Measurements from ENCODE around the gene FAM3B. TPM values are rescaled to one million over a fixed set of nuclear protein-coding genes. Genes with fewer than 3 reads are reported as not detected.

Gene FAM3B
- total RNA-seq, 1 experiment from 2014 or later, result not detected

DNA sequence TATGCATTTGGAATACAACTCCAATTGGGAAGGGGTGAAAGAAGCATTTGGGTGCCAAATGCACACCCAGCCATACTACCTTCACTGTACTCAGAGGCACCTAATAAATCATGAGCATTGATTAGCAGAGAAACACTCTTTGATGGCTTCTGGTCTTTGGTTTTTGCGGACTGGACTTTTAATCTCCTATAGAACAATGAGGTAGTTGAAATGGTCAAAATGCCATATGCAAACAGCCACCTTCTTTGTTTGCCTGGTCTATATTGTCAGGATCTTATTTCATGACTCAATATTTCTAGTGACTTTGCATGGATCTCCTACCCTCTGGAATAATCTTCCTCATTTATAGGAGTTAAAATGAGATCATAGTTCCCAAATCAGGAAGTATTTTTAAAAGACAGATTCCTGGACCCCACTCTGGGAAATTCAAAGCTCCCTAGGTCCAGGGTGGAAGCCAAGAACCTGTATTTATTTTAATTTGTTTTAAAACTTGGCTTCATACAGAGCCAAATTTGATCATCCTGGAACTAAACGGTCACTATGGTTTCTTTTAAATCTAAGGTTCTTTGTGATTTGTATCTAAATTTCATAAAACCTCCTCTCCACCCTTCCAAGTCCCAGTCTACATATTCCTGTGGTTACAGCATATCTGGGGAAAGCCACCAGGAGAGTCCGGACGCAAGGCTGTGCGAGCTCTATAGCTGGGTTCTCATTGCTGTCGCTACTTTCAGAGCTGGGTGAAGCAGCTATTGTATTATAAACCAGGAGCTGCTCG is 8.7 kb downstream of the FAM3B start:
- POLR2A ChIA-PET, result no interaction called here
- peaks cover 19% of the 10 kb centered on the region for H3K27me3 Mint-ChIP-seq (ENCODE audit: insufficient read depth, unreplicated experiment)
- CTCF ChIA-PET, result no interaction called here
- no peaks in the 10 kb centered on the region for H3K4me1 Mint-ChIP-seq (ENCODE audit: insufficient read depth, unreplicated experiment)
- no peaks in the 10 kb centered on the region for H3K9me3 Mint-ChIP-seq (ENCODE audit: unreplicated experiment)
- no peak overlapping the region for H3K27ac Mint-ChIP-seq (ENCODE audit: low read depth, unreplicated experiment)
- DNase-seq (ENCODE audit: unreplicated experiment), result no peak
- BruUV-seq (replicated peaks), result no TSS peak
- intact Hi-C loops (cut with micrococcal nuclease), result no loop called here
- H3K36me3 Mint-ChIP-seq (ENCODE audit: insufficient read depth, unreplicated experiment), result no peaks in the 10 kb centered on the region
- TF ChIP-seq, protein P1, sequence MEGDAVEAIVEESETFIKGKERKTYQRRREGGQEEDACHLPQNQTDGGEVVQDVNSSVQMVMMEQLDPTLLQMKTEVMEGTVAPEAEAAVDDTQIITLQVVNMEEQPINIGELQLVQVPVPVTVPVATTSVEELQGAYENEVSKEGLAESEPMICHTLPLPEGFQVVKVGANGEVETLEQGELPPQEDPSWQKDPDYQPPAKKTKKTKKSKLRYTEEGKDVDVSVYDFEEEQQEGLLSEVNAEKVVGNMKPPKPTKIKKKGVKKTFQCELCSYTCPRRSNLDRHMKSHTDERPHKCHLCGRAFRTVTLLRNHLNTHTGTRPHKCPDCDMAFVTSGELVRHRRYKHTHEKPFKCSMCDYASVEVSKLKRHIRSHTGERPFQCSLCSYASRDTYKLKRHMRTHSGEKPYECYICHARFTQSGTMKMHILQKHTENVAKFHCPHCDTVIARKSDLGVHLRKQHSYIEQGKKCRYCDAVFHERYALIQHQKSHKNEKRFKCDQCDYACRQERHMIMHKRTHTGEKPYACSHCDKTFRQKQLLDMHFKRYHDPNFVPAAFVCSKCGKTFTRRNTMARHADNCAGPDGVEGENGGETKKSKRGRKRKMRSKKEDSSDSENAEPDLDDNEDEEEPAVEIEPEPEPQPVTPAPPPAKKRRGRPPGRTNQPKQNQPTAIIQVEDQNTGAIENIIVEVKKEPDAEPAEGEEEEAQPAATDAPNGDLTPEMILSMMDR (IDR thresholded peaks at IDR 0.05; ENCODE audit: unreplicated experiment), result no peak
- no peak overlapping the region for H3K4me3 Mint-ChIP-seq (ENCODE audit: unreplicated experiment)

DNA sequence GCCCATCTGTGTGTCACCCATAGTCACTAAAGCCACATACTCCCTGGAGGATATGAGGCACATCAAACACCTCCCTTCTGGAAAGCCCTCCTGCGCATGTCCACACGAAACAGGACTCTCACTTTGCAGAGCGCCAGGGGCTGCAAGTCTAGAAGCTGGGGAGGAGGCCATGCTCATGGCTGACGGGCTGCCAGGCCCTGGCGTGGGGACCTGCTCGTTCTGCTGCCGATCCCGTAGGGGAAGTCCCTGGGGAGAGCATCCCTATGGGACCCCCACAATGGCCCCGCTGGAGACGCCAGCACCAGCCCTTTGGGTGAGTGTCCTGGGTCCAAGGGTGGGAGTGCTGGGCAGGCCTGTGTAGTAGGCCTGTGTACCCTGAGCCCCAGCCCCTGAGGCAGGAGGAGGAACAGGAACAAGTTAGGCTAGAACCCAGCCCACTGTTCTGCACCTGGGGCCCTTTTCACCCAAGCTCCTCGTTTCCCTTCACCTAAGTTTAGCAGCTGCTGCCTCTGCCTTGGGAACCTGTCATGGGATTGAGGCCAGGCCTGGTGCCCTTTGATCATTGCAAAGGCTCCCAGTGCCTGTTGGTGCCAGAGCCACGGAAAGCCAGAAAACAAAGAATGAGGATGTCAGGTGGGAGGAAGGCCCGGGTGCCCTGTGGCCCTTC is 9.9 kb downstream of the FAM3B start:
- no peaks in the 10 kb centered on the region for H3K36me3 Mint-ChIP-seq (ENCODE audit: insufficient read depth, unreplicated experiment)
- BruUV-seq (replicated peaks), result no TSS peak
- intact Hi-C loops (cut with micrococcal nuclease), result no loop called here
- H3K27me3 Mint-ChIP-seq (ENCODE audit: insufficient read depth, unreplicated experiment), result peaks cover 22% of the 10 kb centered on the region
- ChIA-PET CTCF (no interaction called here), POLR2A (interaction anchor here (0.6 to 0.7 kb wide), 3 partner anchors 61 to 1018 kb away, joined by 3 to 5 read pairs (median 3); no protein-coding TSS in a partner anchor)
- no peaks in the 10 kb centered on the region for H3K4me1 Mint-ChIP-seq (ENCODE audit: insufficient read depth, unreplicated experiment)
- no peaks in the 10 kb centered on the region for H3K9me3 Mint-ChIP-seq (ENCODE audit: unreplicated experiment)
- TF ChIP-seq, protein P1 (IDR thresholded peaks at IDR 0.05; ENCODE audit: unreplicated experiment), result no peak
- H3K4me3 Mint-ChIP-seq (ENCODE audit: unreplicated experiment), result no peak overlapping the region
- no peak for DNase-seq (ENCODE audit: unreplicated experiment)
- H3K27ac Mint-ChIP-seq (ENCODE audit: low read depth, unreplicated experiment), result no peak overlapping the region

DNA sequence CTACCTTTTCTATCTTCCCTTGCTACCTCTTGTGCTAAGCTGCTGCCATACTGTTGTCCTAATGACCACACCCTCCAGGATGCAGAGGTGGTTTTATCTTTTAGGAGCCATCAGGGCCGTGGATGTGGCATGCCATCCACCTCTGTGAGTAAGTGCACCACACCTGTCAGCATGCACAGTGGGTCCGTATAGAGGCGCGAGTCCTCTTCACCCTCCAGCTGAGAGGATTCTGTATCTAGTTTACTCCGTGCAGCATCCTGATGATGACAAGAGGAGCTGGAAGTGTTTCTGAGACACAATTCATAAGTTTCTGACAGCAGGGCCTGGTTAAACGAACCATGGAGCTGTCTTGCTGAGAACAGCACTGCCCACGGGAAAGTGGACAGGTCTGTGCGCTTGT is 11.2 kb downstream of the FAM3B start:
- intact Hi-C loops (cut with micrococcal nuclease), result no loop called here
- DNase-seq (ENCODE audit: unreplicated experiment), result no peak
- no TSS peak for BruUV-seq (replicated peaks)
- TF ChIP-seq, protein P1 (IDR thresholded peaks at IDR 0.05; ENCODE audit: unreplicated experiment), result no peak
- H3K27me3 Mint-ChIP-seq (ENCODE audit: insufficient read depth, unreplicated experiment), result peaks cover 26% of the 10 kb centered on the region
- ChIA-PET CTCF (interaction anchor here (0.7 kb wide), 1 partner anchor 571 kb away, joined by 3 read pairs; no protein-coding TSS in a partner anchor), POLR2A (no interaction called here)
- no peaks in the 10 kb centered on the region for H3K4me1 Mint-ChIP-seq (ENCODE audit: insufficient read depth, unreplicated experiment)
- H3K36me3 Mint-ChIP-seq (ENCODE audit: insufficient read depth, unreplicated experiment), result no peaks in the 10 kb centered on the region
- no peaks in the 10 kb centered on the region for H3K9me3 Mint-ChIP-seq (ENCODE audit: unreplicated experiment)
- no peak overlapping the region for H3K4me3 Mint-ChIP-seq (ENCODE audit: unreplicated experiment)
- H3K27ac Mint-ChIP-seq (ENCODE audit: low read depth, unreplicated experiment), result no peak overlapping the region

DNA sequence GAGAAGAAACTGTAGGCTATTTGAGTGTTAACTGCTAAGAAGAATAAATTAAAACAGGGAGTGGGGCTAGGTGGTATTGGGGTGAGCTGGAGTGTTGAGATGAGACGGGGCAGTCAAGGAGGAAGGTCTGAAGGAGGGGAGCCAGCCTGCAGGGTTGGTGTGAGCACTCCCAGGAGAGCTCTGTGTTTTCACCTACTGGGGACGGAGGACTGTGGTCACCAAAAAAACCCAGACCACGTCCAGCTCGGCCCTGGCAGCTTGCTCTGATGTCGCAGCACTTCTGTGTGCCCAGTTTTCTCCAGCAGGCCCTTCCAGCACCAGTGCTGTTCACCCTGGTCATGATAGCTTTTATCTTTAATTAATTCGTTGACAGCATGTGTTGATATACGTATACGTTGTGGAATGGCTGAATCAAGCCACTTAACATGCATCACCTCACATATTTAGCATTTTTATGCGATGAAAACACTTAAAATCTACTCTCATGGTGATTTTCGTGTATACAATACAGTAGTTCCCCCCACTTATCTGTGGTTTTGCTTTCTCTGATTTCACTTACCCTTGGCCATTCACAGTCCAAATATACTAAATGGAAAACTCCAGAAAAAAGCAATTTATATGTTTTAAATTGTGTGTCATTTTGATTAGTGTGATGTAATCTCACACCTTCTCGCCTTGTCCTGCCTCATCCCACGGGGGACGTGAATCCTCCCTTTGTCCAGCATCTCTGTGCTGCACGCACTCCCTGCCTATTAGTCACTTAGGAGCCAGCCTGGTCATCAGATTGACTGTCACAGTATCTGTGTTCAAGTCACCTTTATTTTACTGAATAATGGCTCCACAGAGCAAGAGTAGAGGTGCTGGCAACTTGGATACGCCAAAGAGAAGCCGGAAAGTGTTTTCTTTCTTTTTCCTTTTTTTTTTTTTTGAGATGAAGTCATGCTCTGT is 12.3 kb downstream of the FAM3B start:
- no peaks in the 10 kb centered on the region for H3K36me3 Mint-ChIP-seq (ENCODE audit: insufficient read depth, unreplicated experiment)
- H3K9me3 Mint-ChIP-seq (ENCODE audit: unreplicated experiment), result peaks cover 10% of the 10 kb centered on the region
- H3K4me1 Mint-ChIP-seq (ENCODE audit: insufficient read depth, unreplicated experiment), result no peaks in the 10 kb centered on the region
- peaks cover 37% of the 10 kb centered on the region for H3K27me3 Mint-ChIP-seq (ENCODE audit: insufficient read depth, unreplicated experiment)
- DNase-seq (ENCODE audit: unreplicated experiment), result no peak
- TF ChIP-seq, protein P1 (IDR thresholded peaks at IDR 0.05; ENCODE audit: unreplicated experiment), result no peak
- BruUV-seq (replicated peaks), result no TSS peak
- POLR2A ChIA-PET, result no interaction called here
- CTCF ChIA-PET, result no interaction called here
- H3K4me3 Mint-ChIP-seq (ENCODE audit: unreplicated experiment), result no peak overlapping the region
- intact Hi-C loops (cut with micrococcal nuclease), result no loop called here
- no peak overlapping the region for H3K27ac Mint-ChIP-seq (ENCODE audit: low read depth, unreplicated experiment)
